Retina (tissue), 1 donor: ENCODE data around the gene PIH1D2.
"Not testable (repeated sequence)": the region's sequence is repeated elsewhere in the genome, so short reads cannot be mapped to it uniquely, and the experiment has no call there.

Experiments used
- DNase-seq: peaks from one replicate; pipeline ENCODE4 v3.0.0-alpha.2; 2016

Gene PIH1D2

GRCh38 chr11:112073941-112074811 is at the start of gene PIH1D2, which contains the start of gene NKAPD1:
Gene PIH1D2, minus strand, starts transcription at chr11:112074017. Its CDS starts 843 bp downstream, at chr11:112073174.
Gene NKAPD1, plus strand, starts transcription at chr11:112074299. Its CDS starts 1,276 bp downstream, at chr11:112075575.
- DNase-seq = peak; percentile 97

GRCh38 chr11:112123129-112123528 is 49.3 kb upstream of the PIH1D2 start:
- no peak for DNase-seq

- DNase-seq = no peak
Observed at GRCh38 chr11:112121981-112122615, 48.3 kb upstream of the PIH1D2 start.

- DNase-seq = no peak
Observed at GRCh38 chr11:112118176-112118575, 44.4 kb upstream of the PIH1D2 start.

GRCh38 chr11:112115386-112115785 is 41.6 kb upstream of the PIH1D2 start:
- peak; percentile 35 for DNase-seq

- DNase-seq = no peak
Observed at GRCh38 chr11:112114460-112114859, 40.6 kb upstream of the PIH1D2 start.

- DNase-seq = peak; percentile 28
Observed at GRCh38 chr11:112113539-112114457, 40.0 kb upstream of the PIH1D2 start.

- no peak for DNase-seq
Observed at GRCh38 chr11:112106070-112106469, 32.3 kb upstream of the PIH1D2 start.

- no peak for DNase-seq
Observed at GRCh38 chr11:112103446-112103845, 29.6 kb upstream of the PIH1D2 start.

- DNase-seq = no peak
Observed at GRCh38 chr11:112100462-112100861, 26.6 kb upstream of the PIH1D2 start.

GRCh38 chr11:112097734-112098528 is 24.1 kb upstream of the PIH1D2 start:
- DNase-seq = no peak

GRCh38 chr11:112096194-112096593 is 22.4 kb upstream of the PIH1D2 start:
- DNase-seq = no peak

- not testable (repeated sequence) for DNase-seq
Observed at GRCh38 chr11:112095302-112095701, 21.5 kb upstream of the PIH1D2 start.

GRCh38 chr11:112087212-112087611 is 13.4 kb upstream of the PIH1D2 start:
- DNase-seq = no peak

GRCh38 chr11:112086422-112087191 is 12.8 kb upstream of the PIH1D2 start, which contains the start of the genes SDHD and TIMM8B:
Gene SDHD, plus strand, starts transcription at chr11:112086873. Its CDS starts 35 bp downstream, at chr11:112086908.
Gene TIMM8B, minus strand, starts transcription at chr11:112086756. Its CDS starts 33 bp downstream, at chr11:112086723.
- peak; percentile 96 for DNase-seq

GRCh38 chr11:112085822-112086421 is 12.1 kb upstream of the PIH1D2 start:
- DNase-seq = no peak

GRCh38 chr11:112082729-112083128 is 8.9 kb upstream of the PIH1D2 start:
- DNase-seq = no peak

- DNase-seq = no peak
Observed at GRCh38 chr11:112062923-112063322, 10.9 kb downstream of the PIH1D2 start.

- DNase-seq = no peak
Observed at GRCh38 chr11:112058103-112058502, 15.7 kb downstream of the PIH1D2 start.

GRCh38 chr11:112057170-112057569 is 16.6 kb downstream of the PIH1D2 start:
- no peak for DNase-seq

GRCh38 chr11:112051768-112052167 is 22.0 kb downstream of the PIH1D2 start:
- DNase-seq = no peak
